SK-N-MC (cell line): ENCODE measurements around the gene CAMK2A.

Source experiments
- EZH2 ChIP-seq: fragments of 200-600 bp; sonication (generic); IDR thresholded peaks from one replicate; pipeline ENCODE4 v1.6.1; 2017; ENCODE audit warnings: antibody characterized with exemption
- POLR2AphosphoS5 ChIP-seq: IDR thresholded peaks from 2 replicates; pipeline ENCODE4 v1.6.1; 2012; ENCODE audit warnings: mild to moderate bottlenecking, low read depth, low read length, borderline replicate concordance

DNA sequence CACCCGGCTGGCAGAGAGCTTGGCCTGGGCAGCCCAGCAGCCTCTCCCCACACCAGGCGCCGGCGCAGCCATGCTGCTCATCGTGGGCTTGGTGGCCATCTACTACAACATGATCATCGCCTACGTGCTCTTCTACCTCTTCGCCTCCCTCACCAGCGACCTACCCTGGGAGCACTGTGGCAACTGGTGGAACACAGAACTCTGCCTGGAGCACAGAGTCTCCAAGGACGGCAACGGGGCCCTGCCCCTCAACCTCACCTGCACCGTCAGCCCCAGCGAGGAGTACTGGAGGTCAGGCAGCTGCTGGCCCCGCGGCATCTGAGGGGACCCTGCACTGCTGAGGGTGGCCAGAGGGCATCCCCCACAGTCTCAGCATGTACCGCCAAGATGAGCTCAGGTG is 92.6 kb downstream of the CAMK2A start:
- no peak for TF ChIP-seq POLR2AphosphoS5
- no peak for TF ChIP-seq EZH2
